Activated naive CD8-positive, alpha-beta T cell (primary cell): Measurements from ENCODE around the gene ALDH1L2.

Source experiments
- H3K27ac Mint-ChIP-seq: one replicate; pipeline ENCODE4 v1.8.0; 2021; ENCODE audit warnings: mixed read lengths
- H3K27me3 Mint-ChIP-seq: one replicate; pipeline ENCODE4 v1.8.0; 2021; ENCODE audit warnings: mixed read lengths
- H3K36me3 Mint-ChIP-seq: one replicate; pipeline ENCODE4 v1.8.0; 2021; ENCODE audit warnings: mixed read lengths
- H3K4me1 Mint-ChIP-seq: one replicate; pipeline ENCODE4 v1.8.0; 2021; ENCODE audit warnings: low read depth, mixed read lengths
- H3K4me3 Mint-ChIP-seq: one replicate; pipeline ENCODE4 v1.8.0; 2021; ENCODE audit warnings: mild to moderate bottlenecking, mixed read lengths
- H3K9me3 Mint-ChIP-seq: one replicate; pipeline ENCODE4 v1.8.0; 2021; ENCODE audit warnings: low read depth, mixed read lengths

The ALDH1L2 gene

DNA sequence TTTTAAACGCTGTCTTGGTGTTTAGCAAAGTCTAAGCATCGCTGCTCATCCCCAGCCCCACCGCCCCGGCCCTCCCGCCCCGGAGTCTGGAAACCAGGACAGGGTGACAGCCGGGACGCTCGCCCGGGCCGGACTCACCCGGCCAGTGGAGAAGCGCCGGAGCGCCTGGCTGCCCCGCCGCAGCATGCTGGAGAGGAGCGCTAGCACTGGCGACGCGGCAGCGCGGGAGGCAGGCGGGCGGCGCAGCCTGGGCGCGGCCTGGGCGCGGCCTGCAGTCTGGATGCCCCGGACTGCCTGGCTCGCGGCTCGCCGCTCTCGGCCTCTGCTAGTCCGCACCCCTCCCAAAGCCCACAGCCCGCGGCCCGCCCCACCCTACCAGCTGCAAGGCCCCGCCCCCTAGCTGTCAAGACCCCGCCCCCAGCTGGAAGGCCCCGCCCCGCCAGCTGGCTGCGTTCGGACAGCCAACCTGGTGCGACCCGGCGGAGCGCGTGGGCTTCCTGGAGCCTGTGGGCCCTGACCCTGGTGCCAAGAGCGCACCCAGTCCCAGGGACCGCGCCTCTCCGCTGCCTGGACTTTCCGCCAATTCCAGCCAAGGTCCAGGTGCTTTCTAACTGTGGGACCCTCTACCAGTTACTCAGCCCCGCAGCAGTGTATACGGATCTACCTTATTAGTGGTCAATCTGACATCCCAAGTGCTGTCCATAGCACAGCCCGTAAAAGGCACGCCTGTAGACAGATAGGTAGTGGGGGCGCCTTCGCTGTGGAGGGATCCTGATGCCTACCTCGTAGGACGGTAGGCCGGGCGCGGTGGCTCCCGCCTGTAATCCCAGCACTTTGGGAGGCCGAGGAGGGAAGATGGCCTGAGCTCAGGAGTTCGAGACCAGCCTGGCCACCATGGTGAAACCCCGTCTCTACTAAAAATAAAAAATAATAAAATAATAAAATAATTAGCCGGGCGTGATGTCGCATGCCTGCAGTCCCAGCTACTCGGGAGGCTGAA lies at the start of gene ALDH1L2:
ALDH1L2 (minus strand) TSS at position 208 of the 1,000 bp plus-strand sequence; CDS start at position 186, 22 bp downstream.
- Mint-ChIP-seq H3K27me3 (peaks cover 23% of the 10 kb centered on the region), H3K27ac (no peak within 1 kb of the TSS), H3K36me3 (no peaks in the 10 kb centered on the region), H3K9me3 (no peaks in the 10 kb centered on the region), H3K4me1 (peaks cover 10% of the 10 kb centered on the region), H3K4me3 (peak within 1 kb of the TSS; percentile 86)

DNA sequence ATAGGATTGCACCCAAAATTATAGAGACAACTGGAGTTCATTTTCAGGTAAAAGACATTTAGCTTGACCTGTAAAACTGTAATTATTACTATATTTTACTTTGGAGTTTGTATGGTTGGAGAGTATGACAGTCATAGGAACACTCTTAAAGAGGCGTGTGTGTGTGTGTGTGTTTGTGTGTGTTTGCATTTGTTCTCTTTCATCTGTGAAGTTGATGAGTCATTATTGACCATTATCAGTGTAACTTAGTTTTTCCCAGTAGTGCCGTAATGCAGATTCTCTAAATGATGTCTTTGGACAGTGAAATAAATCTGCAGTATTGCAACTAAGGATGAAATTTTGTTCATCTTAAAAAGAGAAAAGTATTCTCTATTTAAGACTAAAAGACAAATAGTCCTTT lies 36.3 kb upstream of the ALDH1L2 start:
- Mint-ChIP-seq H3K27ac (no peak overlapping the region), H3K4me1 (no peaks in the 10 kb centered on the region), H3K27me3 (no peaks in the 10 kb centered on the region), H3K4me3 (no peak overlapping the region), H3K36me3 (peaks cover 14% of the 10 kb centered on the region), H3K9me3 (no peaks in the 10 kb centered on the region)

DNA sequence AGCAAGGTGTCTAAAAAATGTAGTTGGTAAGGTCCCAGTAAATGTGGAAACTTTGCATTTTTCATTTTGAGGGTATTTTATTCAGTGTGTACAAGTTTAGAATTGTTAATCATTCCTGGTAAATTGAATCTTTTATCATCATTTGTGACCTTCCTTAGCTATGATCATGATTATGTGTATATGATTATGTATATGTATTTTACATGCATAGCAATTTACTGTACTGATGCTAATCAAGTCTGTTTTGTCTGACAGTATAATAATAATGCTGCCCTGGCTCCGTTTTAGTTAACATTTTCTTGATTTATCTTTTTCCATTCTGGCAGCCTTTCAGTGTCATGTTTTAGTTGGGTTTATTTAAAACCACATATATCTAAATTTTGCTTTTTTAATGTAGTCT lies 32.7 kb upstream of the ALDH1L2 start:
- H3K4me1 Mint-ChIP-seq: peaks cover 19% of the 10 kb centered on the region
- peaks cover 21% of the 10 kb centered on the region for H3K36me3 Mint-ChIP-seq
- no peak overlapping the region for H3K4me3 Mint-ChIP-seq
- no peak overlapping the region for H3K27ac Mint-ChIP-seq
- no peaks in the 10 kb centered on the region for H3K9me3 Mint-ChIP-seq
- H3K27me3 Mint-ChIP-seq: no peaks in the 10 kb centered on the region

DNA sequence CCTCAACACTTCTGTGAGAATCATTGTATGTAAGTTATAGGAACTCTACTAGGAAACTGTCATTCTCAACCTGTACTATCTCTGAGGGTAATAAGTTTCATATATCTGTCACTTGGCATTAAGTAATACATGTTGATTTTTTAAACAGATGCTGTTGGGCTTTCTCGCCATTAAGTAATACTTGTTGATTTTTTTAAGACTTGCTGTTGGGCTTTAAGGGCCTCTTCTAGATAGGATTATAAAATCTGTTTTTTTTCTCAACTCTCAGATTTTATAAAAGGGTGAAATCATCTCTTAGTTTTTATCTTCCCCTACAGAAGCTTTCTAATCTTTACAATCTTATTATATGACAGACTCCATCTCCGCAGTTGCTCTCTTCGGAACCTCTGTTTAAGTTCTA lies 28.8 kb upstream of the ALDH1L2 start:
- H3K27me3 Mint-ChIP-seq: no peaks in the 10 kb centered on the region
- H3K9me3 Mint-ChIP-seq: no peaks in the 10 kb centered on the region
- H3K27ac Mint-ChIP-seq: no peak overlapping the region
- H3K36me3 Mint-ChIP-seq: peaks cover 17% of the 10 kb centered on the region
- H3K4me1 Mint-ChIP-seq: peaks cover 45% of the 10 kb centered on the region
- H3K4me3 Mint-ChIP-seq: no peak overlapping the region

DNA sequence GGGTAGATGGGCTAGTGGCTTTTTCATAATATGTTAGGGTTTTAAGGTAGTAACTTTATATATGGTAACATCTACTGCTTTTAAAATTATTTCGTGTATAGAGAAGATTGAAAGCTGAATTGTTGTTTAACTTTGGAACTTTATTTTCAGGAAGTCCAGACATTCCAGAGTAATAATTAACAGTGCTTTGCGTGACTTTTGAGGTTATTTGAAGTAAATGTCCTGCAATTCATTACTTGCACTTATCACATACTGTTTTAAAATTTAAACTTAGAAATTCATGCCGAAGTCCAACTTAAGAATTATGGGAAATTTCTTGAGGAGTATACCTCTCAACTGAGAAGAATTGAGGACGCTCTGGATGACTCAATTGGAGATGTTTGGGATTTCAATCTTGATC lies 26.6 kb upstream of the ALDH1L2 start:
- Mint-ChIP-seq H3K27ac (no peak overlapping the region), H3K9me3 (no peaks in the 10 kb centered on the region), H3K36me3 (peaks cover 11% of the 10 kb centered on the region), H3K27me3 (no peaks in the 10 kb centered on the region), H3K4me3 (no peak overlapping the region), H3K4me1 (peaks cover 53% of the 10 kb centered on the region)

DNA sequence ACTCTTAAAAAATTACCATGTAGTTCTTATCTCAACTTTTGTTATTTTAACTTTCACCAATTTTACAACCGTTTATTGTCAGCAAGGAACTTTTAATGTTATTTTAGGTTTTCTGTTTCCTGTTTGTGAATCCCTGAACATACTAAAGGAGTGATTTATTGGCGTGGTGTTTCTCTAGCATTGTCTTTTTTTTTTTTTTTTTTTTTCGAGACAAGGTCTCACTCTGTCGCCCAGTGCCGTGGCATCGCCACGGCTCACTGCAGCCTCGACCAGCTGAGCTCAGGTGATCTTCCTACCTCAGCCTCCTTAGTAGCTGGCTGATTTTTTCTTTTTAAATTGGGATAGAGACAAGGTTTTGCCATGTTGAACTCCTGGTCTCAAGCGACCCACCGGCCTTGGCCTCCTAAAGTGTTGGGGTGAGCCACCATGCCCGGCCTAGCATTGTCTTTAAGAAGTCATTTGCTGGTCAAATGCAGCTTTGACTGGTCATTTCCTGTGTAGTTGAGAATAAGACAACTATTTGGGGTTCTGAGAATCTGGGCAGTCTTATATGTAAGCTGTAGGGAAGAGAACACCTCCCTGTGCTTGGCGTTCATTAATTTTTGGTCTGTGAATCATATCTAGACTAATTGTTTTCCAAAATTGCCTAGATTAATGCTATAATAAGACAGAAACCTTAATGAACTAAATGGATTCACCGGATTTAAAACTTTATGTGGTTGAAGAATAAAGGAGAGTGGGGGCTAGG lies 25.4 kb upstream of the ALDH1L2 start:
- peaks cover 12% of the 10 kb centered on the region for H3K36me3 Mint-ChIP-seq
- peak overlapping the region; percentile 98 for H3K4me3 Mint-ChIP-seq
- no peaks in the 10 kb centered on the region for H3K9me3 Mint-ChIP-seq
- H3K27me3 Mint-ChIP-seq: peaks cover 3% of the 10 kb centered on the region
- H3K27ac Mint-ChIP-seq: peak overlapping the region; percentile 61
- H3K4me1 Mint-ChIP-seq: peaks cover 52% of the 10 kb centered on the region

DNA sequence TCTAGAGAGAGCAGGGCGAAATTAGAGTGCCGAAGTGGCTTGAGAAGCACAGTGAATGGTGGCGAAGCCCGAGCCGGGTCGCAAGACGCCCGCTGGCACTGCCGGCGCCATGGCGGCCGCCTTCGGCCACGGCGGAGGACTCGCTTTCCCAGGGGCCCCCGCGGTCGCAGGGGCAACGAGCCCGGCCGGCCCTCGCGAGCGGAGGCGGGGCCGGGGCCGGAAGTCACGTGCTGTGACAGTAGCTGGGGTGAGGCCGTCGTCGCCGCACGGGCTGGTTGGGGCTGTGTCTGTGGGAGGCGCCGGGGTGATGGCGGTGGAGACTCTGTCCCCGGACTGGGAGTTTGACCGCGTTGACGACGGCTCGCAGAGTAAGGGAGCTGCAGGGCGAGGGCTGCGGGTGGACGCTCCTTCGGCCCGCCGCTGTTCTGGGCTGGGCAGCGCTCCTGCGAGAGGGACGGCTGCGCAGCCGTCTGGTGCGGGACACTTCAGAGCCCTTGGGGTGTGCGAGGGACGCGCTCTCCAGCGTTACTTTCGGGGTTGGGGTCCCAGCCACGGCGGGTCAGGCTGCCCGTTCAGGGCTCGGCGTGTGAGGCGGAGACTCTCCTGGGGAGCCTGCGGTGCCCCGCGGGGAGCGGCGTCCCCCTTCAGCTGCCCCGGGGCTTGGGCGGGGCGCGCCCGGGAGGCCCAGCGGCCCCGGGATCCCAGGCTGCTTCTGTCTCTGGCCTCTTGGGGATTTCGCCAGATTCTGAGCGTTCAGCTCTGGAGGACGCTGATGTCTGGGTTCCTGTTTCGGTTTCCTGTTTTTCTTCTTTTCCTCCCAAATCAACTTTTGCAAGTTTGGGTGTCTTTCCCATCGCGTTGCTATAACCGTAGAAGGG lies 23.5 kb upstream of the ALDH1L2 start, which contains the start of gene WASHC4:
WASHC4 (plus strand) TSS at position 238 of the 878 bp plus-strand sequence; CDS start at position 308, 70 bp downstream.
- Mint-ChIP-seq H3K27me3 (peaks cover 6% of the 10 kb centered on the region), H3K4me1 (peaks cover 40% of the 10 kb centered on the region), H3K4me3 (peak within 1 kb of the TSS; percentile 98), H3K9me3 (no peaks in the 10 kb centered on the region), H3K36me3 (peaks cover 12% of the 10 kb centered on the region), H3K27ac (peak within 1 kb of the TSS; percentile 92)

DNA sequence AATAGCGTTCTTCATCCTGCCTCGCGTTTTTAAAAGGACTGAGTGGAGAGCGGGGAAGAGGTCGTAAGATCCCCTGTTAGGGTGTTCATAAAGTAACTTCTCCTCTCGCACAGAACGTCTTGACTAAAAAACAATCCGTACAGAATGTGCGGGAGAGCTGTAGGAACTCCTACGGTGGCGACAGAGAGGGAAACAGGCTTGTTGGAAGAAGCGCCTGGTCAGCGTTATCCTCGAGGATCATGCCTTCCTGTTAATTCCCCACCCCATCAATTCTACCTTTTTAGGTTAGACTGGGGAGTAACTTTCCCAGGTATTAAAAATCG lies 22.9 kb upstream of the ALDH1L2 start:
- Mint-ChIP-seq H3K9me3 (no peaks in the 10 kb centered on the region), H3K36me3 (peaks cover 7% of the 10 kb centered on the region), H3K27me3 (peaks cover 10% of the 10 kb centered on the region)

DNA sequence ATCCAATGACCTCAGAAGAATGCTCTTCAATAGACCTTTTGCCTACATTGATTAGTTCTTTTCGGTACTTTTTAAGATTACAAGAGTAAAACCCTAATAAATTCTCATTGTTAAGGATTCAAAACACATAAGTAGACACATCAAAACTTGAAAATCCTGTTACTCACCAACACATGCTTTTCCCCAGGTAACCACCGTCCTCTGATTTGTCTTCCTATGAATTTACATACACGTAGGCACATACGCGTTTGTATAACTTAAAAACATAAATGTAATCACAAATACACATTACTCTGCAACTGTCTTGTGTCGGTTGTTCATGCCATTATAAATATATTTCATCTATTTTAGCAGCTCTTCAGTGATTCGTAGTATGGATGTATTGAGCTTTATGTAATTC lies 22.4 kb upstream of the ALDH1L2 start:
- Mint-ChIP-seq H3K9me3 (no peaks in the 10 kb centered on the region), H3K27ac (peak overlapping the region; percentile 92), H3K4me1 (peaks cover 33% of the 10 kb centered on the region), H3K36me3 (peaks cover 3% of the 10 kb centered on the region), H3K4me3 (peak overlapping the region; percentile 98), H3K27me3 (peaks cover 11% of the 10 kb centered on the region)

More for the DNA sequence above, 22.9 kb upstream of the ALDH1L2 start:
- Mint-ChIP-seq H3K4me3 (peak overlapping the region; percentile 98), H3K4me1 (peaks cover 36% of the 10 kb centered on the region), H3K27ac (peak overlapping the region; percentile 92)

DNA sequence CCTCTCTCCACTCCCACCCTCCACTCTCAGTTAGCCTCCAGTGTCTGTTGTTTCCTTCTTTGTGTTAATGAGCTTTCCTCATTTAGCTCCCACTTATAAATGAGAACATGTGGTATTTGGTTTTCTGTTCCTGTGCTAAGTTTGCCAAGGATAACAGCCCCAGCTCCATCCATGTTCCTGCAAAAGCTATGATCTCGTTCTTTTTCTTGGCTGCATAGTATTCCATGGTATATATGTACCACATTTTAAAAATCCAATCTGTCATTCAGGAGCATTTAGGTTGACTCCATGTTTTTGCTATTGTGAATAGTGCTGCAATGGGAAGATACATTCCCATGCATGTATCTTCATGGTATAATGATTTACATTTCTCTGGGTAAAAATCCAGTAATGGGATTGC lies 20.5 kb upstream of the ALDH1L2 start:
- no peak overlapping the region for H3K4me3 Mint-ChIP-seq
- H3K36me3 Mint-ChIP-seq: peaks cover 3% of the 10 kb centered on the region
- H3K27me3 Mint-ChIP-seq: peaks cover 12% of the 10 kb centered on the region
- no peak overlapping the region for H3K27ac Mint-ChIP-seq
- no peaks in the 10 kb centered on the region for H3K9me3 Mint-ChIP-seq
- peaks cover 24% of the 10 kb centered on the region for H3K4me1 Mint-ChIP-seq

DNA sequence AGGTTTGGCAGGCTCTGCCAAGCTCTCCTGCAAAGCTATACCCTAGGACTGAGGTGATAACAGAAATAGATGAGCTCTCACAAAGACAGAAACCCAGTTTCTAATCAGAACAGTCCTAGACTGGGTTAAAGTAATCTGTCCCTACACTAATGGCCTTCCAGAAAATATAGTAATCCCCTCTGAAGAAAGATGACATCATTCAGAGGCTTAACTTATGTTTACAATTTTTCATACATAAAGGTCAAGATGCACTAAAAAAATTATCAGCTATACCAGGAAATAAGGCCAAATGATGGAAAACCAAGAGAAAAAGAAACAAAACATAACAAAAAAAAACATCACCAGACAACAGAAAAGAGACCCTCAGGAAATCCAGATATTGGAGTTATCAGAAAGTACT lies 18.4 kb upstream of the ALDH1L2 start:
- Mint-ChIP-seq H3K4me1 (peaks cover 8% of the 10 kb centered on the region), H3K27me3 (peaks cover 12% of the 10 kb centered on the region), H3K4me3 (no peak overlapping the region), H3K9me3 (no peaks in the 10 kb centered on the region), H3K27ac (no peak overlapping the region), H3K36me3 (peaks cover 5% of the 10 kb centered on the region)

DNA sequence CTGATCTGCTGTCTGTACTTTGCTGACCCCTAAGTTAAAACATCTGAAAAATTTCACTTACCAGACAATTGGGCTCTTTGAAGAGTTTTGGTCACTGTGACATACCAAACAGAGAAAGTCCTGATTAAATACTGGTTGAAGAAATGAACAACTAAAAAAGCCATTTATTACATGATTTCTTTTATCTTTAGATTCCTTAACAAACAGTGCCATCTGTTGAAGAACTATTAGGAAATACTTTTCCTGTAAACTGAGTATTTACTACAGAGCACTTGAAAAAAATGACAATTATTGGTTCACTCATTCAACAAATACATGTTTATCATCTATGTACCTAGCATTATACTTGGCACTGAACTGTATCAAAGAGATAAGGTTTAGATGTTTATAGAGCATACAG lies 16.7 kb upstream of the ALDH1L2 start:
- Mint-ChIP-seq H3K9me3 (no peaks in the 10 kb centered on the region), H3K4me3 (no peak overlapping the region), H3K27ac (no peak overlapping the region), H3K4me1 (no peaks in the 10 kb centered on the region), H3K36me3 (peaks cover 15% of the 10 kb centered on the region), H3K27me3 (peaks cover 12% of the 10 kb centered on the region)

DNA sequence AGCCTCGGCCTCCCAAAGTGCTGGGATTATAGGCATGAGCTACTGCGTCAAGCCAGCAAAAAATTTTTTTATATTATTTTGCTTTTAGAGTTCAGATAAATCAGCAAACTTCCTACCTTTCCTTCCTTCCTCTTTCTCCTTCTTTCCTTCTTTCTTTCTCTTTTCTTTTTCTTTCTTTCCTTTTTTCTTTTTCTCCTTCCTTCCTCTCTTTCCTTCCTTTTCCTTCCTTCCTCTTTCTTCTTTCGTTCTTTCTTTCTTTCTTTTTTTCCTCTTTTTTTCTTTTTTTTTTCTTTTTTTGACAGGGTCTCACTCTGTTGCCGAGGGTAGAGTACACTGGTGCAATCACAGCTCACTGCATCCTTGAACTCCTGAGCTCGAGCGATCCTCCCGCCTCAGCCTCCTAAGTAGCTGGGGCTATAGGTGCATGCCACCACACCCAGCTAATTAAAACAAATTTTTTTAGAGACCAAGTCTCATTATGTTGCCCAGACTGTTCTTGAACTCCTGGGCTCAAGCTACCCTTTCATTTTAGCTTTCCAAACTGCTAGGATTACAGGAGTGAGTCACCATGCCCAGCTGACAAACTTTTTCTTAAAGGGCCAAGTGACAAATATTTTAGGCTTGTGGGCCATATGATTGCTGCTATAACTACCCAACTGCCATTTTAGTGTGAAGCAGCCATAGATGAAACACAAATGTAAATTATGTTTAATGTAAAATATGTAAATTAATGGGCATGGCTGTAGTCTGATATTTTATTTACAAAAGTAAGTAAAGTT lies 16.1 kb upstream of the ALDH1L2 start:
- H3K27ac Mint-ChIP-seq: no peak overlapping the region

DNA sequence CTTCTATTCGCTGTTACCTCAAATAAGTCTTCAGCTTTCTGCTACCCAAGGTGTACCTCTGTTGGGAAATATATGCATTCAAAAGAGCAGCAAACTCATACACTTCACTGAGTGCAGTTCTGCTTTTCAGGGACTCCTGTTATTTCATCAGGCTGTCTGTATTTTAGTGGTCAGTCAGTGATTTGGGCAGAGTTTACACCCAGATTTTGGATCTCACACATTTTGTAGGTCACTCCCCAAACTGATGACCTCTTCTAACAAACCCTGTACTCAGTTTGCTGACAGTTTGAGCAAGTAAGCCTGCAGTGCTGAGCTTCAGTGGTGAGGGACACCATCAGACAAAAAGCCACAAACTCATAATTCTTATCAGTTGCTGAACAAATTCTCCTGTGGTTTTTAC lies 15.1 kb upstream of the ALDH1L2 start:
- Mint-ChIP-seq H3K4me1 (no peaks in the 10 kb centered on the region), H3K27me3 (peaks cover 9% of the 10 kb centered on the region), H3K9me3 (peaks cover 6% of the 10 kb centered on the region), H3K27ac (no peak overlapping the region), H3K36me3 (peaks cover 17% of the 10 kb centered on the region), H3K4me3 (no peak overlapping the region)

More for the DNA sequence above, 16.1 kb upstream of the ALDH1L2 start:
- no peaks in the 10 kb centered on the region for H3K4me1 Mint-ChIP-seq
- peaks cover 17% of the 10 kb centered on the region for H3K36me3 Mint-ChIP-seq
- H3K27me3 Mint-ChIP-seq: peaks cover 12% of the 10 kb centered on the region
- H3K9me3 Mint-ChIP-seq: peaks cover 3% of the 10 kb centered on the region
- H3K4me3 Mint-ChIP-seq: no peak overlapping the region
